Duodenal mucosa (tissue), 2 donors: Measurements from ENCODE around the gene RFX2.
"Not testable (repeated sequence)": the region's sequence is repeated elsewhere in the genome, so short reads cannot be mapped to it uniquely, and the experiment has no call there.

Source experiments
- H3K27ac ChIP-seq: one replicate; pipeline ENCODE4 v1.7.0; 2013; ENCODE audit warnings: low read depth, low read length
- H3K27me3 ChIP-seq, 2 donors: one replicate each; pipeline ENCODE4 v1.7.0; 2013; ENCODE audit warnings: low read length in 2 of 2, control low read depth in 1 of 2; ENCODE audit not compliant: insufficient read depth in 2 of 2, control insufficient read depth in 1 of 2
- H3K36me3 ChIP-seq, 2 donors: one replicate each; pipeline ENCODE4 v1.7.0; 2013; ENCODE audit warnings: low read length in 2 of 2, control low read depth in 1 of 2; ENCODE audit not compliant: insufficient read depth in 2 of 2, control insufficient read depth in 1 of 2
- H3K4me1 ChIP-seq, 2 donors: one replicate each; pipeline ENCODE4 v1.7.0; 2013; ENCODE audit warnings: low read length in 2 of 2, control low read depth in 1 of 2; ENCODE audit not compliant: insufficient read depth in 2 of 2, control insufficient read depth in 1 of 2
- H3K4me3 ChIP-seq, 2 donors: one replicate each; pipeline ENCODE4 v1.7.0; 2013; ENCODE audit warnings: low read length in 2 of 2, low read depth in 1 of 2
- H3K9ac ChIP-seq, 2 donors: one replicate each; pipeline ENCODE4 v1.7.0; 2013; ENCODE audit warnings: low read length in 2 of 2, low read depth in 1 of 2
- H3K9me3 ChIP-seq, 2 donors: one replicate each; pipeline ENCODE4 v1.7.0; 2013; ENCODE audit warnings: low read length in 2 of 2, control low read depth in 1 of 2; ENCODE audit not compliant: control insufficient read depth in 1 of 2

RFX2 gene

GRCh38 chr19:5966941-5967340 lies 143.4 kb downstream of the RFX2 start:
- Histone ChIP-seq H3K9me3 (no peaks in the 10 kb centered on the region), H3K36me3 (peaks cover 0 to 13% of the 10 kb centered on the region in 2 donors), H3K4me1 (peaks cover 49 to 56% of the 10 kb centered on the region in 2 donors), H3K4me3 (no peak overlapping the region), H3K9ac (no peak overlapping the region), H3K27ac (no peak overlapping the region), H3K27me3 (no peaks in the 10 kb centered on the region)

- H3K9ac ChIP-seq, result no peak overlapping the region
- H3K9me3 ChIP-seq, result no peaks in the 10 kb centered on the region
- peaks cover 0 to 10% of the 10 kb centered on the region in 2 donors for H3K36me3 ChIP-seq
- no peak overlapping the region for H3K4me3 ChIP-seq
- H3K4me1 ChIP-seq, result peaks cover 53 to 56% of the 10 kb centered on the region in 2 donors
- H3K27ac ChIP-seq, result no peak overlapping the region
- H3K27me3 ChIP-seq, result no peaks in the 10 kb centered on the region
These were observed 144.1 kb downstream of the RFX2 start for GRCh38 chr19:5966215-5966614.

- Histone ChIP-seq H3K27ac (no peak overlapping the region), H3K4me3 (no peak overlapping the region), H3K4me1 (peaks cover 59 to 62% of the 10 kb centered on the region in 2 donors), H3K27me3 (no peaks in the 10 kb centered on the region), H3K9me3 (no peaks in the 10 kb centered on the region), H3K9ac (no peak overlapping the region), H3K36me3 (peaks cover 0 to 8% of the 10 kb centered on the region in 2 donors)
These were observed 145.3 kb downstream of the RFX2 start for GRCh38 chr19:5964816-5965565.

GRCh38 chr19:5963855-5964254 lies 146.4 kb downstream of the RFX2 start:
- H3K27me3 ChIP-seq, result no peaks in the 10 kb centered on the region
- no peak overlapping the region for H3K9ac ChIP-seq
- no peak overlapping the region for H3K27ac ChIP-seq
- peaks cover 0 to 8% of the 10 kb centered on the region in 2 donors for H3K36me3 ChIP-seq
- peaks cover 48 to 62% of the 10 kb centered on the region in 2 donors for H3K4me1 ChIP-seq
- H3K9me3 ChIP-seq, result no peaks in the 10 kb centered on the region
- H3K4me3 ChIP-seq, result no peak overlapping the region

GRCh38 chr19:5963259-5963658 lies 147.0 kb downstream of the RFX2 start:
- H3K4me3 ChIP-seq, H3K36me3 ChIP-seq, H3K9me3 ChIP-seq, H3K27me3 ChIP-seq, H3K9ac ChIP-seq, H3K27ac ChIP-seq: not testable (repeated sequence)
- peaks cover 42 to 62% of the 10 kb centered on the region in 2 donors for H3K4me1 ChIP-seq

- H3K27me3 ChIP-seq, result no peaks in the 10 kb centered on the region
- H3K9me3 ChIP-seq, result no peaks in the 10 kb centered on the region
- peaks cover 43 to 59% of the 10 kb centered on the region in 2 donors for H3K4me1 ChIP-seq
- peak overlapping the region; percentile 41 to 45 for H3K9ac ChIP-seq
- peaks cover 0 to 11% of the 10 kb centered on the region in 2 donors for H3K36me3 ChIP-seq
- peak overlapping the region; percentile 51 for H3K27ac ChIP-seq
- H3K4me3 ChIP-seq, result peak overlapping the region; percentile 19 to 33
These were observed 148.0 kb downstream of the RFX2 start for GRCh38 chr19:5961969-5962945.

- H3K4me3 ChIP-seq, result peak overlapping the region; percentile 19 to 33
- H3K4me1 ChIP-seq, result peaks cover 40 to 64% of the 10 kb centered on the region in 2 donors
- peaks cover 0 to 11% of the 10 kb centered on the region in 2 donors for H3K36me3 ChIP-seq
- peak overlapping the region; percentile 41 to 45 for H3K9ac ChIP-seq
- peak overlapping the region; percentile 51 for H3K27ac ChIP-seq
- H3K27me3 ChIP-seq, H3K9me3 ChIP-seq: not testable (repeated sequence)
These were observed 148.7 kb downstream of the RFX2 start for GRCh38 chr19:5961641-5961968.

- Histone ChIP-seq H3K4me3 (no peak overlapping the region), H3K9me3 (no peaks in the 10 kb centered on the region), H3K9ac (no peak overlapping the region), H3K4me1 (peaks cover 32 to 62% of the 10 kb centered on the region in 2 donors), H3K27me3 (no peaks in the 10 kb centered on the region), H3K36me3 (peaks cover 0 to 5% of the 10 kb centered on the region in 2 donors), H3K27ac (no peak overlapping the region)
These were observed 150.0 kb downstream of the RFX2 start for GRCh38 chr19:5960005-5961001.

- H3K9ac ChIP-seq, result no peak overlapping the region
- no peaks in the 10 kb centered on the region for H3K9me3 ChIP-seq
- H3K27ac ChIP-seq, result no peak overlapping the region
- H3K4me3 ChIP-seq, result no peak overlapping the region
- peaks cover 39 to 69% of the 10 kb centered on the region in 2 donors for H3K4me1 ChIP-seq
- no peaks in the 10 kb centered on the region for H3K27me3 ChIP-seq
- H3K36me3 ChIP-seq, result peaks cover 0 to 5% of the 10 kb centered on the region in 2 donors
These were observed 150.9 kb downstream of the RFX2 start for GRCh38 chr19:5959260-5960004.
